Mesothelial cell of epicardium (in vitro differentiated cells): ENCODE data around the gene PDE4D. TPM values are rescaled to one million over a fixed set of nuclear protein-coding genes. Genes with fewer than 3 reads are reported as not detected.

Experiments used
- DNase-seq, 2 experiments: peaks; one replicate each; pipeline ENCODE4 v3.0.0; 2021; ENCODE audit warnings: low spot score in 2 of 2; ENCODE audit not compliant: unreplicated experiment in 2 of 2
- H3K27ac Mint-ChIP-seq: 2 replicates; pipeline ENCODE4 v1.8.0; 2021; ENCODE audit warnings: mixed read lengths
- H3K27me3 Mint-ChIP-seq: 2 replicates; pipeline ENCODE4 v1.8.0; 2021; ENCODE audit warnings: low read depth, mixed read lengths
- H3K36me3 Mint-ChIP-seq: 2 replicates; pipeline ENCODE4 v1.8.0; 2021; ENCODE audit warnings: mixed read lengths
- H3K4me1 Mint-ChIP-seq: 2 replicates; pipeline ENCODE4 v1.8.0; 2021; ENCODE audit warnings: mixed read lengths
- H3K4me3 Mint-ChIP-seq: 2 replicates; pipeline ENCODE4 v1.8.0; 2021; ENCODE audit warnings: mild to moderate bottlenecking, moderate library complexity, mixed read lengths
- H3K9me3 Mint-ChIP-seq: 2 replicates; pipeline ENCODE4 v1.8.0; 2021; ENCODE audit warnings: mixed read lengths
- total RNA-seq: library from RNA; stranded (reverse); gene quantifications from 3 replicates; pipeline ENCODE4 v1.2.1, GENCODE V29; 2021
- TF ChIP-seq, protein P1 (sequence below): fragments of 200-600 bp; sonication (generic); IDR thresholded peaks from one replicate; pipeline ENCODE4 v1.5.0; 2021; ENCODE audit warnings: antibody characterized with exemption; ENCODE audit not compliant: unreplicated experiment

The PDE4D gene
- total RNA-seq, 1 donor from 2014 or later: 105 TPM

DNA sequence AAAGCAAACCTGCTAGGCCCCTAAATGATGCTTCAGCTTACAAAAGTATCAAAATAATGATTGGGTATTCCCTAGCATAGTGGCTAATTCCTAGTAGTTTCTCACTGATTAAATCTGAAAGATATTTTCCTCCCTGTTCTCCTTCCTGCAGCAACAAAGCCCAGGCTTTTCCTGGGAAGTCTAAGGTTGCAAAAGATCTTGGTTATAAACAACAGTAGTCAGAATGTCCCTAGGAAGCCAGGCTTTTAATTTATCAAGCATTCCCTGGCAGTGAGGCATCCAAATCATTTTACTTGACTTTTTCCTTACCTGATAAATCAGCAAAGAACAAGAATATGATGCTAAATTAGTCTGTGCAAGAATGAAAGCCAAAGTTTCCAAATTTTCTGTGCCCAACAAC is 272.0 kb downstream of the PDE4D start:
- Mint-ChIP-seq H3K27me3 (no peaks in the 10 kb centered on the region), H3K9me3 (peaks cover 4% of the 10 kb centered on the region), H3K27ac (no peak overlapping the region), H3K4me3 (no peak overlapping the region), H3K4me1 (peaks cover 7% of the 10 kb centered on the region), H3K36me3 (peaks cover 11% of the 10 kb centered on the region)
- TF ChIP-seq, protein P1, sequence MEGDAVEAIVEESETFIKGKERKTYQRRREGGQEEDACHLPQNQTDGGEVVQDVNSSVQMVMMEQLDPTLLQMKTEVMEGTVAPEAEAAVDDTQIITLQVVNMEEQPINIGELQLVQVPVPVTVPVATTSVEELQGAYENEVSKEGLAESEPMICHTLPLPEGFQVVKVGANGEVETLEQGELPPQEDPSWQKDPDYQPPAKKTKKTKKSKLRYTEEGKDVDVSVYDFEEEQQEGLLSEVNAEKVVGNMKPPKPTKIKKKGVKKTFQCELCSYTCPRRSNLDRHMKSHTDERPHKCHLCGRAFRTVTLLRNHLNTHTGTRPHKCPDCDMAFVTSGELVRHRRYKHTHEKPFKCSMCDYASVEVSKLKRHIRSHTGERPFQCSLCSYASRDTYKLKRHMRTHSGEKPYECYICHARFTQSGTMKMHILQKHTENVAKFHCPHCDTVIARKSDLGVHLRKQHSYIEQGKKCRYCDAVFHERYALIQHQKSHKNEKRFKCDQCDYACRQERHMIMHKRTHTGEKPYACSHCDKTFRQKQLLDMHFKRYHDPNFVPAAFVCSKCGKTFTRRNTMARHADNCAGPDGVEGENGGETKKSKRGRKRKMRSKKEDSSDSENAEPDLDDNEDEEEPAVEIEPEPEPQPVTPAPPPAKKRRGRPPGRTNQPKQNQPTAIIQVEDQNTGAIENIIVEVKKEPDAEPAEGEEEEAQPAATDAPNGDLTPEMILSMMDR: no peak
- no peak for DNase-seq

- TF ChIP-seq, protein P1: no peak
- DNase-seq: no peak
- Mint-ChIP-seq H3K4me1 (peaks cover 10% of the 10 kb centered on the region), H3K4me3 (no peak overlapping the region), H3K27me3 (no peaks in the 10 kb centered on the region), H3K36me3 (peaks cover 11% of the 10 kb centered on the region), H3K27ac (no peak overlapping the region), H3K9me3 (peaks cover 4% of the 10 kb centered on the region)
Measured at GRCh38 chr5:59620535-59621212, 272.9 kb downstream of the PDE4D start.

DNA sequence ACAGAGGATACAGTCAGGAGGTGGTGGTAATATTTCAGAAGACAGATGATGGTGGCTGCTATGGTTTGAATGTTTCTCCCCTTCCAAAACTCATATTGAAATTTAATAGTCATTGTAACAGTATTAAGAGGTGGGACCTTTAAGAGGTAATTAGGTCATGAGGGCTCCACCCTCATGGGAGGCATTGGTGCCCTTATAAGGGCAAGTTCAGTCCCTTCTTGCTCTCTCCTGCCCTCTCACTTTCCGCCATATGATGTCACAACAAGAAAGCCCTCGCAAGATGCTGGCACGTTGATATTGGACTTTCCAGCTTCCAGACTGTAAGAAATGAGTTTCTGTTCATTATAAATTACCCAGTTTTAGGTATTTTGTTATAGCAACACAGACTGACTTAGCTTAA is 274.9 kb downstream of the PDE4D start:
- no peak overlapping the region for H3K4me3 Mint-ChIP-seq
- peaks cover 10% of the 10 kb centered on the region for H3K4me1 Mint-ChIP-seq
- DNase-seq: no peak
- H3K27me3 Mint-ChIP-seq: no peaks in the 10 kb centered on the region
- TF ChIP-seq, protein P1: no peak
- H3K27ac Mint-ChIP-seq: no peak overlapping the region
- H3K36me3 Mint-ChIP-seq: peaks cover 6% of the 10 kb centered on the region
- H3K9me3 Mint-ChIP-seq: peaks cover 4% of the 10 kb centered on the region

- no peak for DNase-seq
- H3K27me3 Mint-ChIP-seq: no peaks in the 10 kb centered on the region
- no peak overlapping the region for H3K27ac Mint-ChIP-seq
- peaks cover 9% of the 10 kb centered on the region for H3K4me1 Mint-ChIP-seq
- no peak overlapping the region for H3K4me3 Mint-ChIP-seq
- TF ChIP-seq, protein P1: no peak
- peaks cover 6% of the 10 kb centered on the region for H3K36me3 Mint-ChIP-seq
- H3K9me3 Mint-ChIP-seq: peaks cover 4% of the 10 kb centered on the region
Measured at GRCh38 chr5:59617186-59617771, 276.2 kb downstream of the PDE4D start.

DNA sequence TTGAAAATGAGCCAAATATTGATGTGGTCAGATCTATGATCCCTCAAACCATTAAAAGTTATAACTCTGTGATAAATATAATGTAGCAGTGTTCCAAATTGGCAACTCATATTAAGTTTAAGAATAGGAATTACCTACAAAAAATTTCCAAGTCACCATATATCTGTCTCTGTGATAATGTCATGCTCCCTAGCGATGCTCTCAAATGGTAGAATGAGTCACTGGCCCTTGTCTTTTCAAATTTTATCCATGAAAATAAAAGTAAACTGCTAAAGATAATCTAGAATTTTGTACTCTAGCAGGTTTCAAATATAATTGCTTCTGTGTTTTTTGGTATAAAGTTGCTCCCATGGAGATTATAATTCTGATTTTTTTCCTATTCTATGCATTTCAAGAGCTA is 277.1 kb downstream of the PDE4D start:
- no peaks in the 10 kb centered on the region for H3K27me3 Mint-ChIP-seq
- H3K27ac Mint-ChIP-seq: no peak overlapping the region
- no peak overlapping the region for H3K4me3 Mint-ChIP-seq
- H3K9me3 Mint-ChIP-seq: peaks cover 6% of the 10 kb centered on the region
- H3K36me3 Mint-ChIP-seq: peaks cover 6% of the 10 kb centered on the region
- no peak for DNase-seq
- peaks cover 7% of the 10 kb centered on the region for H3K4me1 Mint-ChIP-seq
- TF ChIP-seq, protein P1: no peak
